Activated CD4-positive, alpha-beta memory T cell treated with anti-CD3 and anti-CD28 coated beads, Interleukin-2, amount 10 ng/mL, durations not matched to agents 7 days and 5 days (primary cell): ENCODE results near the gene ZNF775. TPM values are rescaled to one million over a fixed set of nuclear protein-coding genes. Genes with fewer than 3 reads are reported as not detected.
A peak's percentile ranks its signal among the peaks of the same experiment; 100 is the strongest.

Experiments
- CTCF ChIA-PET: fragments of 350-600 bp; sonication (Branson Sonifier 250); formaldehyde crosslinking; loops from one replicate; lab custom pipeline; 2021; ENCODE audit warnings: antibody characterized with exemption, inconsistent platforms; lab: Charles Lee
- POLR2A ChIA-PET: fragments of 350-600 bp; sonication (Branson Sonifier 250); formaldehyde crosslinking; loops from one replicate; lab custom pipeline; 2021; ENCODE audit warnings: antibody characterized with exemption; lab: Charles Lee
- DNase-seq: peaks from one replicate; pipeline ENCODE4 v3.0.0-alpha.2; 2020
- H3K27ac Mint-ChIP-seq: one replicate; pipeline ENCODE4 v1.8.0; 2021; ENCODE audit warnings: mild to moderate bottlenecking, mixed read lengths
- H3K27me3 Mint-ChIP-seq: one replicate; pipeline ENCODE4 v1.8.0; 2021; ENCODE audit warnings: mixed read lengths
- H3K36me3 Mint-ChIP-seq: one replicate; pipeline ENCODE4 v1.8.0; 2021; ENCODE audit warnings: low read depth, mixed read lengths
- H3K4me1 Mint-ChIP-seq: one replicate; pipeline ENCODE4 v1.8.0; 2021; ENCODE audit warnings: mixed read lengths
- H3K4me3 Mint-ChIP-seq: one replicate; pipeline ENCODE4 v1.8.0; 2021; ENCODE audit warnings: mild to moderate bottlenecking, mixed read lengths
- H3K9me3 Mint-ChIP-seq: one replicate; pipeline ENCODE4 v1.8.0; 2021; ENCODE audit warnings: mixed read lengths
- total RNA-seq, 2 experiments: library from RNA; stranded (reverse); gene quantifications; one replicate each; pipeline ENCODE4 v1.2.3, GENCODE V29; 2021

ZNF775 gene
- total RNA-seq, 2 experiments from 2014 or later, result 6.4 to 7.1 TPM

DNA sequence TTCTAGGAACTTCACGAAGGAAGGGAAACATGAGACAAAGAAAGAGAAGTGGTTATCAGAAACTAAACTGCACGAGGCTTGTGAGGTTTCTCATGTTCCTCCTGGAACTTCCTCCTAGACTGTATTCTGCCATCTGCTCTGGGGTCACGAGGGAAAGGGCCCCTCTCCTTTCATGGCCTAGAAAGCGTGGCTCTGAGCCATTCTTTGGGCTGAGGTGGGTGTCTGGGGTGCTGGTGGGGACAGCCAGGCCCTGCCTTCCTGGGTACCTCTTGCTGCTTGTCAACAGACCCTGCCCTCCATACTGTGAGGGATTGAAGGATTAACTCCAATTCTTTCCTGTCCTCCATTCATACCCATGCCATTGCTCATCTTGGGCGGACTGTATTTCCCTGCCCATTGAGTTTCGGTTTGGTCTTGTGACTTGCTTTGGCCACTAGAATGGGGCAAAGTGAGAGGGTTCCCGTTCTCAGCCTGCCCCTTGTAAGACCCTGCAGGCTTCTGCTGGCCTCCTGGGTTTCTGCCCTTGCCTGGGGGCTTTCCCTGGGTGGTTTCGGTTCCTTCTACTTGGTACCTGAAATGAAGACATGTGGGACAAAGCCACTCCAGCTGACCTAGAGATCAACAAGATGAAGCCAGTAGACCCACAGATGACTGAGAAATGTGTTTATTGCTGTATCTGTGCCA, 56.4 kb downstream of the ZNF775 start:
- ChIA-PET CTCF (no interaction called here), POLR2A (interaction anchor here (1.1 kb wide), 1 partner anchor 12 kb away, joined by 4 read pairs; no protein-coding TSS in a partner anchor)
- peaks cover 3% of the 10 kb centered on the region for H3K9me3 Mint-ChIP-seq
- H3K27me3 Mint-ChIP-seq, result no peaks in the 10 kb centered on the region
- H3K36me3 Mint-ChIP-seq, result peaks cover 2% of the 10 kb centered on the region
- H3K27ac Mint-ChIP-seq, result no peak overlapping the region
- no peak for DNase-seq
- H3K4me1 Mint-ChIP-seq, result peaks cover 55% of the 10 kb centered on the region
- H3K4me3 Mint-ChIP-seq, result no peak overlapping the region

DNA sequence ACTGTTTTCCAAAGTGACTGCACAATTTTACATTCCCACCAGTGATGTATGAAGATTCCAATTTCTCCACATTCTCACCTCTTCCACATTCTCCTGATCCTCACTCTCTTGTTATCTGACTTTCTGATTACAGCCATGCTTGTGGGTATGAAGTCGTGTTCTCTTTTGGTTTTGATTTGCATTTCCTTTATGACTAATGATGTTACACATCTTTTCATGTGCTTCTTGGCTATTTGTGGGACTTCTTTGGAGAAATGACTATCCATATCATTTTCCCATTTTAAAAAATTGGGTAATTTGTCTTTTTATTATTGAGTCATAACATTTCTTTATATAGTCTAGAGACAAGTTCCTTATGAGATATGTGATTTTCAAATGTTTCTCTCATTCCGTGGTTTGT, 60.8 kb downstream of the ZNF775 start:
- H3K27me3 Mint-ChIP-seq, result no peaks in the 10 kb centered on the region
- peaks cover 32% of the 10 kb centered on the region for H3K4me1 Mint-ChIP-seq
- no peak overlapping the region for H3K4me3 Mint-ChIP-seq
- CTCF ChIA-PET, result interaction anchor here (1.0 kb wide), 2 partner anchors 9 to 317 kb away, joined by 3 read pairs; no protein-coding TSS in a partner anchor
- H3K27ac Mint-ChIP-seq, result no peak overlapping the region
- H3K36me3 Mint-ChIP-seq, result peaks cover 22% of the 10 kb centered on the region
- peaks cover 22% of the 10 kb centered on the region for H3K9me3 Mint-ChIP-seq
- no peak for DNase-seq
- POLR2A ChIA-PET, result interaction anchor here (1.2 kb wide), 1 partner anchor 297 kb away, joined by 3 read pairs; the partner anchor contains the start of gene GIMAP5

DNA sequence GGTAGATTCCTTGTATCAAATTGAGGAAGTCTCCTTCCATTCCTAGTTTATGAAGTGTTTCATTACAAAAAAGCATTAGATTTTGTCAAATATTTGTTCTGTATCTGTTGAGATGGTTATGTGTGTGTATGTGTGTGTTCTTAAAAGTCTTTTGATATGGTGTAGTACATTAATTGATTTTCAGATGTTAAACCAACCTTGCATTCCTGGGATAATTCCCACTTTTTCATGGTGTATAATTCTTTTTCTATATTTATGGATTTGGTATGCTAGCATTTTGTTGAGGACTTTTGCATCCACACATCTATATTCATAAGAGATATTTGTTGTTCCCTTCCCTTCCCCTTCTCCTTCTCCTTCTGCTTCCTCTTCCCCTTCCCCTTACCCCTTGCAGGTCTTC, 62.4 kb downstream of the ZNF775 start:
- peaks cover 28% of the 10 kb centered on the region for H3K4me1 Mint-ChIP-seq
- ChIA-PET CTCF (no interaction called here), POLR2A (no interaction called here)
- H3K27ac Mint-ChIP-seq, result no peak overlapping the region
- no peak for DNase-seq
- peaks cover 22% of the 10 kb centered on the region for H3K9me3 Mint-ChIP-seq
- H3K27me3 Mint-ChIP-seq, result no peaks in the 10 kb centered on the region
- peaks cover 22% of the 10 kb centered on the region for H3K36me3 Mint-ChIP-seq
- no peak overlapping the region for H3K4me3 Mint-ChIP-seq

DNA sequence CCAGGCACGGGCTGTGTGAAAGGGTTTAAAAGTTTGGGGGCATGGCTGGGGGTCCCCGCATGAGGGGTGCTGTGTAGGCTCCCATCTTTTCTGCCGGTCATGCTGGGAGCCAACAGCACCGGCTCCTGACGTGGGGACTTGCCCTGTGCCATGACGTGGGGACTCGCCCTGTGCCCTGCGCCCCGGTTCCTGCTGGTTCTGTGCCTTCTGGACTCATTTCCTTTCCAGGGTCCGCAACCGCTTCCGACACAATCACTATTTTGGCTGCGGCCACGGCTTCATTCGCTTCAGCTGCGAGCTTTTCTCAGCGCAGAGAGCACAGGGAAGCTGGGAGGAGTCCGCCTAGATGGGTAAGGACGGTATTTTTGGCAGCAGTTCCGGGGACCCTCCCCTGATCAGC, 63.7 kb downstream of the ZNF775 start:
- CTCF ChIA-PET, result no interaction called here
- peaks cover 22% of the 10 kb centered on the region for H3K9me3 Mint-ChIP-seq
- no peak overlapping the region for H3K4me3 Mint-ChIP-seq
- POLR2A ChIA-PET, result no interaction called here
- H3K27ac Mint-ChIP-seq, result no peak overlapping the region
- peaks cover 39% of the 10 kb centered on the region for H3K4me1 Mint-ChIP-seq
- DNase-seq, result no peak
- no peaks in the 10 kb centered on the region for H3K27me3 Mint-ChIP-seq
- H3K36me3 Mint-ChIP-seq, result peaks cover 22% of the 10 kb centered on the region

DNA sequence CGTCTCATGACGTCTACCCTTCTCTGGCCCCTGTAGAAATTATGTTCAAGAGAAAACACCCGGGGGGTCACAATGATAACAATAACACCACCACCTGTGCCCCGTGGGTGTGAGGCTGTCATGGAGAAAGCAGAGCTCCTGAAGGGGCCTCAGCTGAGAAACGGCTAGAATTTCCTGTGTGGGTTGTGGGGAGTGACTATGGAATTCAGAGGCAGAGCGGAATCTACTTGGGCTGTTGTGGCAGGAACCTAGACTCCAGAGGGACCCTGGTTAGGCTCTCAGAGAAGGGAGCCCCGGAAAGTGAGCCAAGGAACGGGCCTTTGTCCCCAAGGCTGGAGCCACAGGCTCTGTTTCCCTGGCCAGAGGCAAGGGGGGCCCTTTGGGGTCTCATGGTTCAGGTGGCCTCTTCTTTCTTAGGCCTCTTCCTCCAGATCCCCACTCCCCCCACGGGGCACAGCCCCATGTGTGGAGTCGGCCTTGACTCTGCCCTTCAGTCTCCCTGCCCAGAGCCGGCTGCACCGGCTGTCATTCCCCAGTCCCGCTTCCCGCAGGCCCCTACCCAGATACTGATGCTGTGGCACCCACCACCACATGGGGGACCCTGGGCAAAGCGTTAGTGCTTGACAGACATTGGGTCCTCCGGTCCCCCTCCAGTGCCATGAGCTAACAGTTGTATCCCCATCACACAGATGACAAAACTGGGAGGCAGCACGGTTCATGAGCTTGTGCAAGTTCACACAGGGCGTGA, 64.8 kb downstream of the ZNF775 start:
- ChIA-PET CTCF (no interaction called here), POLR2A (interaction anchor here (1.0 to 10.7 kb wide), 2 partner anchors 72 to 294 kb away, joined by 3 to 396 read pairs; partner anchors contain the start of gene GIMAP7)
- Mint-ChIP-seq H3K9me3 (peaks cover 22% of the 10 kb centered on the region), H3K36me3 (peaks cover 22% of the 10 kb centered on the region), H3K4me1 (peaks cover 48% of the 10 kb centered on the region), H3K4me3 (no peak overlapping the region), H3K27me3 (no peaks in the 10 kb centered on the region), H3K27ac (no peak overlapping the region)
- no peak for DNase-seq

DNA sequence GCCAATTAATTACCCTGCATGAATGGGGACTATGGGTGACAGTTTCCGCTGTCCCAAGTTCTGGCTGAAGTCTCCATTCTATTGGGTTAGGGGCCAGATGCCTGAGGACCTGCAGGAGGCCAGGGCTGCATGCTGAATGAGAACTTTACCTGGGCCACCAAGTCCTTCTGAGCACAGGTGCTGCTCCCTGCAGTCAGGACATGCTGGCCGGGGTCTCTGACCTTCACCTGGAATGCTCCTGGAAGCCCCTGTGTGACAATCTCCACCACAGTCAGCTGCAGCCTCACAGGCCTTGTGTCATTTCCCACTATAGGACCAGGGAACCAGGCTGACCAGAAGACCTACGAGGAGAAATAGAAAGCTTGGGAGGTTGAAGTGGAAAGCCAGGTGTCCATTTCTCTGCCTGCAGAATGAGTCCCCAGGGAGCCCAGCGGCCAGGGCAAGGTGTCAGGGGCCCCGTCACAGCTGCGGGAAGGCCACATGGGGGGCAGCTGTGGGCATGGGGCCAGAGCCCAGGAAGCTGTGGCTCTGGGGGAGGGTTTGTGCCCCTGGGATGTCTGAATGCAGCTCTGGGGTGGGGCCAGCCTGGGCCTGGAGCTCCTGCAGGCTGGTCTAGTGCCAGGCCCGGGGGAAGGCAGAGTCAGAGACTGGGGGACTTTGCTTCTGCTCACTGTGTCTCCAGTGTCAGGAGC, 65.7 kb downstream of the ZNF775 start:
- Mint-ChIP-seq H3K36me3 (peaks cover 22% of the 10 kb centered on the region), H3K4me1 (peaks cover 48% of the 10 kb centered on the region), H3K9me3 (peaks cover 22% of the 10 kb centered on the region), H3K27me3 (no peaks in the 10 kb centered on the region), H3K4me3 (no peak overlapping the region), H3K27ac (no peak overlapping the region)
- ChIA-PET POLR2A (interaction anchor here (1.0 to 10.7 kb wide), 3 partner anchors 71 to 293 kb away, joined by 3 to 396 read pairs (median 5); partner anchors contain the start of gene GIMAP7), CTCF (interaction anchor here (1.0 to 1.3 kb wide), 3 partner anchors 12 to 127 kb away, joined by 3 read pairs; no protein-coding TSS in a partner anchor)
- no peak for DNase-seq

DNA sequence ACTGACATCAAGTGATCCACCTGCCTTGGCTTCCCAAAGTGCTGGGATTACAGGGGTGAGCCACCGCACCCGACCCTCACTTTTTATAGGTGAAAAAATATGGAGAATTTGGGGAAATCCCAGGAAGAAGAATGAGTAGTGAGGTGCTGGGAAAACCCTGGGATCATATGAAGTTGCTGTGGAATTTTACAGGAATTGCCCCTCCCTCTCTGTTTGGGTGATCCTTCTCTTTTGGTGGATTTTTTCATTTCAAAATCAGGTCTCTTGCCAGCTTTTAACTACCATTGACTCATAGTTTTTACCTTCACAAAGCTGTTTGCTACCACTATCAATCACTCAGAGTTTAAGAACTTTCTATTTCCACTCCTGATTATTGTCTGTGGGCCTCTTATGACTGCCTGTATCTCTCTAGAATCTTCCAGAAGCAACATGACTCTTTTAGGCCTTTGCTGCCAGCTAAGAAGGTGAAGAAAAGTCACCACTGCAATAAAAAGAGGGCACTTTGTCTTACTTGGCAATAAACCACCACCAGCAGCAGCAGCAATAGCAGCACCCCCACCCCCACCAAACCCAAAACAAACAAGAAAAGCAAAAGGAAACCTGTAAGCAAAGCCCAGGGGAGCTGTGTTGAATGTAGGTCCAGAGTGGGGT, 67.3 kb downstream of the ZNF775 start:
- Mint-ChIP-seq H3K36me3 (peaks cover 22% of the 10 kb centered on the region), H3K4me1 (peaks cover 52% of the 10 kb centered on the region), H3K9me3 (peaks cover 15% of the 10 kb centered on the region), H3K27me3 (no peaks in the 10 kb centered on the region), H3K27ac (peak overlapping the region; percentile 55), H3K4me3 (no peak overlapping the region)
- POLR2A ChIA-PET, result interaction anchor here (1.4 to 10.7 kb wide), 5 partner anchors 35 to 309 kb away, joined by 4 to 396 read pairs (median 8); partner anchors contain the start of gene GIMAP7
- CTCF ChIA-PET, result interaction anchor here (1.0 to 10.7 kb wide), 8 partner anchors 27 to 332 kb away, joined by 3 to 158 read pairs (median 5); partner anchors contain the start of gene GIMAP7
- no peak for DNase-seq

Other genes with a start within 250 kb of the ZNF775 start
- 10 to 100 TPM; 23.1 to 26.8 TPM for gene LRRC61, start 56.0 kb upstream of the ZNF775 start, total RNA-seq
- 1 to 10 TPM; 4.9 to 7.0 TPM for gene ACTR3C, start 55.8 kb upstream of the ZNF775 start, total RNA-seq
- not detected for gene RARRES2, start 37.7 kb upstream of the ZNF775 start, total RNA-seq
- 10 to 100 TPM; 42.9 to 45.9 TPM for gene REPIN1, start 10.5 kb upstream of the ZNF775 start, total RNA-seq
- gene GIMAP8, start 71.3 kb downstream of the ZNF775 start, total RNA-seq, result 10 to 100 TPM; 25.1 to 26.4 TPM
- gene GIMAP7, start 135.5 kb downstream of the ZNF775 start, total RNA-seq, result 100 to 1,000 TPM; 169 to 171 TPM
- gene GIMAP4, start 188.1 kb downstream of the ZNF775 start, total RNA-seq, result 100 to 1,000 TPM; 277 to 282 TPM